Psoas muscle (tissue), 8 donors: Measurements from ENCODE around the gene VPS26A. TPM values are rescaled to one million over a fixed set of nuclear protein-coding genes. Genes with fewer than 3 reads are reported as not detected.

Experiments
- ATAC-seq, 4 donors: fragments of 200-7000 bp; cut with Tn5 transposase; one replicate each; pipeline ENCODE4 v1.9.1; 2020; ENCODE audit warnings: moderate library complexity in 3 of 4, mild to moderate bottlenecking in 2 of 4
- DNase-seq, 2 donors: peaks; one replicate each; pipeline ENCODE4 v3.0.0-alpha.2; 2020
- H3K27ac ChIP-seq: fragments of 200-600 bp; one replicate; pipeline ENCODE4 v1.8.0; 2022
- H3K27me3 ChIP-seq, 3 donors: fragments of 200-600 bp in 1 of 3; one replicate each; pipeline versions ENCODE4 v1.6.1 to v1.8.0; 2013 to 2022; ENCODE audit warnings: low read length in 2 of 3, mild to moderate bottlenecking in 2 of 3, moderate library complexity in 1 of 3; ENCODE audit not compliant: insufficient read depth in 3 of 3
- H3K36me3 ChIP-seq, 2 donors: fragments of 200-600 bp in 1 of 2; one replicate each; pipeline versions ENCODE4 v1.6.1 to v1.8.0; 2013 to 2022; ENCODE audit warnings: low read depth in 1 of 2, mild to moderate bottlenecking in 1 of 2, moderate library complexity in 1 of 2; ENCODE audit not compliant: insufficient read depth in 1 of 2
- H3K4me1 ChIP-seq: fragments of 200-600 bp; one replicate; pipeline ENCODE4 v1.8.0; 2022
- H3K4me3 ChIP-seq: fragments of 200-600 bp; one replicate; pipeline ENCODE4 v1.8.0; 2022; ENCODE audit warnings: mild to moderate bottlenecking
- H3K9me3 ChIP-seq: fragments of 200-600 bp; one replicate; pipeline ENCODE4 v1.8.0; 2022
- CTCF ChIP-seq: fragments of 200-600 bp; IDR thresholded peaks from one replicate; pipeline ENCODE4 v1.8.0; 2022; ENCODE audit warnings: antibody characterized with exemption
- whole genome bisulfite sequencing, 3 donors: extraction: QIAGEN DNeasy Blood & Tissue Kit; methylation state at CpG; one replicate each; pipeline versions ENCODE4 v1.1.6 to v1.1.7; 2013; 5-methylcytosine and 5-hydroxymethylcytosine counted together
- intact Hi-C, 2 donors: fragments of 100-400 bp; cut with DNase I; formaldehyde crosslinking; loops; one replicate each; pipeline versions ENCODE4 v1.11.0 to v1.14.2; 2022
- polyA plus RNA-seq, 3 donors: library from polyadenylated mRNA; stranded (reverse); fragments of 200-250 nt; gene quantifications; one replicate each; pipeline ENCODE4 v1.2.3, GENCODE V29; 2013
- total RNA-seq, 4 donors: library from RNA; stranded (reverse); fragmentation: NEBNext Ultra II Directional in 2 of 4; extraction: Animal tissue kit (Norgen Biotek cat#: 25700) in 2 of 4; gene quantifications; one replicate each; pipeline versions ENCODE4 v1.2.1 to v1.2.4, GENCODE V29; 2021 to 2023
- donor health status: healthy with polysubstance abuse.
- donor health status: DM: no; HTN: no; CAD: no; lungs with moderate emphysema.
- donor health status: Bipolar disorder and iron deficiency.
- donor health status: healthy.
- donor health status: DM: yes; HTN: yes; CAD: no.
- donor health status: DM: no; HTN: no; CAD: no.
- donor health status: DM: no; HTN: no; CAD: no.
- donor health status: DM: yes; HTN: yes; CAD: no.

Gene VPS26A
- total and polyA plus RNA-seq, 7 donors = 23.4 to 62.8 (median 38.2) TPM

GRCh38 chr10:69088801-69089501 is 35.0 kb upstream of the VPS26A start:
- Histone ChIP-seq H3K4me1 (peaks cover 5% of the 10 kb centered on the region), H3K9me3 (no peaks in the 10 kb centered on the region), H3K4me3 (peak overlapping the region; percentile 64), H3K36me3 (no peaks in the 10 kb centered on the region), H3K27ac (peak overlapping the region; percentile 83), H3K27me3 (no peaks in the 10 kb centered on the region)
- ATAC-seq (no peak), DNase-seq (no peak)
- 76 to 79% (median 77%) methylated on average over 10 of the region's 10 CpGs for WGBS, 3 donors
- intact Hi-C loops = loop anchor here in 1 of 2 donors (5.0 kb wide), 1 partner anchor 37 kb away; no protein-coding TSS in a partner anchor
- no peak for TF ChIP-seq CTCF

- intact Hi-C loops = loop anchor here (5.0 kb wide), 2 partner anchors 38 to 83 kb away; no protein-coding TSS in a partner anchor
- no peak for DNase-seq
- WGBS, 3 donors = 64 to 75% (median 74%) methylated on average over 16 of the region's 16 CpGs
- TF ChIP-seq CTCF = no peak
- Histone ChIP-seq H3K4me1 (peaks cover 5% of the 10 kb centered on the region), H3K27ac (peak overlapping the region; percentile 83), H3K4me3 (peak overlapping the region; percentile 64), H3K9me3 (no peaks in the 10 kb centered on the region), H3K36me3 (no peaks in the 10 kb centered on the region), H3K27me3 (no peaks in the 10 kb centered on the region)
- no peak for ATAC-seq
Observed at GRCh38 chr10:69089638-69090599, 34.1 kb upstream of the VPS26A start.

- ATAC-seq = no peak
- H3K4me3 ChIP-seq = peak overlapping the region; percentile 64
Observed at GRCh38 chr10:69090685-69091084, 33.3 kb upstream of the VPS26A start.

GRCh38 chr10:69091143-69091651 is 32.8 kb upstream of the VPS26A start:
- Histone ChIP-seq H3K27ac (no peak overlapping the region), H3K27me3 (no peaks in the 10 kb centered on the region), H3K36me3 (no peaks in the 10 kb centered on the region), H3K4me3 (peak overlapping the region; percentile 64), H3K9me3 (no peaks in the 10 kb centered on the region), H3K4me1 (peaks cover 5% of the 10 kb centered on the region)
- no peak for DNase-seq
- 62 to 63% (median 63%) methylated on average over 8 of the region's 8 CpGs for WGBS, 3 donors
- no peak for ATAC-seq
- intact Hi-C loops = loop anchor here in 1 of 2 donors (5.0 kb wide), 1 partner anchor 84 kb away; no protein-coding TSS in a partner anchor
- TF ChIP-seq CTCF = no peak

More at GRCh38 chr10:69090685-69091084, 33.3 kb upstream of the VPS26A start:
- Histone ChIP-seq H3K27ac (no peak overlapping the region), H3K4me1 (peaks cover 5% of the 10 kb centered on the region), H3K27me3 (no peaks in the 10 kb centered on the region), H3K9me3 (no peaks in the 10 kb centered on the region), H3K36me3 (no peaks in the 10 kb centered on the region)
- DNase-seq = no peak
- intact Hi-C loops = loop anchor here in 1 of 2 donors (5.0 kb wide), 1 partner anchor 83 kb away; no protein-coding TSS in a partner anchor
- WGBS, 3 donors = 63 to 72% (median 65%) methylated on average over 1 of the region's 1 CpG
- TF ChIP-seq CTCF = no peak
